GM15510 (cell line): ENCODE measurements around the gene SYNE1.

ENCODE experiments used
- POLR2A ChIP-seq: IDR thresholded peaks from 3 replicates; pipeline ENCODE4 v1.6.1; 2011; ENCODE audit warnings: borderline replicate concordance; ENCODE audit not compliant: insufficient read length; ENCODE audit errors: extremely low read depth

SYNE1 gene

GRCh38 chr6:152391179-152391880, 245.8 kb downstream of the SYNE1 start:
- TF ChIP-seq POLR2A = no peak

GRCh38 chr6:152387091-152387490, 250.1 kb downstream of the SYNE1 start:
- TF ChIP-seq POLR2A = no peak

- no peak for TF ChIP-seq POLR2A
Measured at GRCh38 chr6:152386131-152386530, 251.0 kb downstream of the SYNE1 start.

GRCh38 chr6:152380993-152381898, 255.9 kb downstream of the SYNE1 start:
- no peak for TF ChIP-seq POLR2A

GRCh38 chr6:152380351-152380767, 256.8 kb downstream of the SYNE1 start:
- no peak for TF ChIP-seq POLR2A

GRCh38 chr6:152379423-152379822, 257.7 kb downstream of the SYNE1 start:
- TF ChIP-seq POLR2A = no peak

GRCh38 chr6:152378169-152378568, 259.0 kb downstream of the SYNE1 start:
- no peak for TF ChIP-seq POLR2A

- no peak for TF ChIP-seq POLR2A
Measured at GRCh38 chr6:152375197-152375596, 262.0 kb downstream of the SYNE1 start.

GRCh38 chr6:152372945-152373344, 264.2 kb downstream of the SYNE1 start:
- TF ChIP-seq POLR2A = no peak

- no peak for TF ChIP-seq POLR2A
Measured at GRCh38 chr6:152371775-152372174, 265.4 kb downstream of the SYNE1 start.

GRCh38 chr6:152368751-152369624, 268.2 kb downstream of the SYNE1 start:
- TF ChIP-seq POLR2A = no peak

GRCh38 chr6:152364866-152365265, 272.3 kb downstream of the SYNE1 start:
- no peak for TF ChIP-seq POLR2A

GRCh38 chr6:152360034-152360433, 277.1 kb downstream of the SYNE1 start:
- TF ChIP-seq POLR2A = no peak

- TF ChIP-seq POLR2A = no peak
Measured at GRCh38 chr6:152356662-152357061, 280.5 kb downstream of the SYNE1 start.

GRCh38 chr6:152356016-152356415, 281.1 kb downstream of the SYNE1 start:
- TF ChIP-seq POLR2A = no peak
